ENCODE results near the gene BABAM1. TPM values are rescaled to one million over a fixed set of nuclear protein-coding genes. Genes with fewer than 3 reads are reported as not detected.

The BABAM1 gene
- total and polyA plus RNA-seq, 2 donors (not counting 1 experiment from before 2014, with no cell fraction given) = 68.8 to 74.3 TPM

DNA sequence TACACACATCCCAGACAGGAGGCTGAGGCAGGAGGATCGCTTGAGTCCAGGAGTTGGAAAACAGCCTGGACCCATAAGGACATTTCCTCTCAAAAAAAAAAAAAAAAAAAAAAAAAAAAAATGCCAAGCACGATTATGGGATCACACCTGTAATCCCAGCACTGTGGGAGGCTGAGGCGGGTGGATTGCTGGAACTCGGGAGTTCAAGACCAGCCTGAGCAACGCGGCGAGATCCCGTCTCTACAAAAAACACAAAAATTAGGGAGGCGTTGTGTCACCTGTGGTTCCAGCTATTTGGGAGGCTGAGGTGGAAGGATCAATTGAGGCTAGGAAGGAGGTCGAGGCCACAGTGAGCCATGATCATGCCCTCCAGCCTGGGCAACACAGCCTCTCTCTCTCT is 42.2 kb upstream of the BABAM1 start:
- Histone ChIP-seq H3K4me3 (replicated peaks in 1 of 4; ENCODE audit: control extremely low read depth in 1 of 4, insufficient read depth in 1 of 4, low read depth in 3 of 4, low read length in 4 of 4) (no peak overlapping the region), H3K79me2 (ENCODE audit: control insufficient read depth, insufficient read depth, low read length) (no peaks in the 10 kb centered on the region), H3K27me3 (ENCODE audit: control insufficient read depth, insufficient read depth, low read length) (no peaks in the 10 kb centered on the region), H3K9ac (ENCODE audit: insufficient read depth, low read length) (no peak overlapping the region), H3K27ac (ENCODE audit: insufficient read depth, low read length) (no peak overlapping the region), H3K4me1 (ENCODE audit: control insufficient read depth, extremely low read depth, insufficient read depth, low read length) (no peaks in the 10 kb centered on the region), H3K4me2 (ENCODE audit: extremely low read depth, insufficient read depth, low read length) (no peak overlapping the region), H3K9me3 (ENCODE audit: control insufficient read depth, insufficient read depth, low read depth, low read length) (no peaks in the 10 kb centered on the region), H3K36me3 (ENCODE audit: control insufficient read depth, insufficient read depth, low read length) (peaks cover 6% of the 10 kb centered on the region), H2AFZ (ENCODE audit: low read length) (no peak overlapping the region), H4K20me1 (ENCODE audit: control insufficient read depth, extremely low read depth, insufficient read depth, low read length) (no peaks in the 10 kb centered on the region)
- TF ChIP-seq, protein P1, sequence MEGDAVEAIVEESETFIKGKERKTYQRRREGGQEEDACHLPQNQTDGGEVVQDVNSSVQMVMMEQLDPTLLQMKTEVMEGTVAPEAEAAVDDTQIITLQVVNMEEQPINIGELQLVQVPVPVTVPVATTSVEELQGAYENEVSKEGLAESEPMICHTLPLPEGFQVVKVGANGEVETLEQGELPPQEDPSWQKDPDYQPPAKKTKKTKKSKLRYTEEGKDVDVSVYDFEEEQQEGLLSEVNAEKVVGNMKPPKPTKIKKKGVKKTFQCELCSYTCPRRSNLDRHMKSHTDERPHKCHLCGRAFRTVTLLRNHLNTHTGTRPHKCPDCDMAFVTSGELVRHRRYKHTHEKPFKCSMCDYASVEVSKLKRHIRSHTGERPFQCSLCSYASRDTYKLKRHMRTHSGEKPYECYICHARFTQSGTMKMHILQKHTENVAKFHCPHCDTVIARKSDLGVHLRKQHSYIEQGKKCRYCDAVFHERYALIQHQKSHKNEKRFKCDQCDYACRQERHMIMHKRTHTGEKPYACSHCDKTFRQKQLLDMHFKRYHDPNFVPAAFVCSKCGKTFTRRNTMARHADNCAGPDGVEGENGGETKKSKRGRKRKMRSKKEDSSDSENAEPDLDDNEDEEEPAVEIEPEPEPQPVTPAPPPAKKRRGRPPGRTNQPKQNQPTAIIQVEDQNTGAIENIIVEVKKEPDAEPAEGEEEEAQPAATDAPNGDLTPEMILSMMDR (conservative IDR thresholded peaks at IDR 0.05 in 1 of 2, IDR thresholded peaks at IDR 0.05 in 1 of 2; ENCODE audit: low read depth in 1 of 2, low read length in 2 of 2) = no peak
- no peak for DNase-seq (ENCODE audit: low read depth in 2 of 2)

DNA sequence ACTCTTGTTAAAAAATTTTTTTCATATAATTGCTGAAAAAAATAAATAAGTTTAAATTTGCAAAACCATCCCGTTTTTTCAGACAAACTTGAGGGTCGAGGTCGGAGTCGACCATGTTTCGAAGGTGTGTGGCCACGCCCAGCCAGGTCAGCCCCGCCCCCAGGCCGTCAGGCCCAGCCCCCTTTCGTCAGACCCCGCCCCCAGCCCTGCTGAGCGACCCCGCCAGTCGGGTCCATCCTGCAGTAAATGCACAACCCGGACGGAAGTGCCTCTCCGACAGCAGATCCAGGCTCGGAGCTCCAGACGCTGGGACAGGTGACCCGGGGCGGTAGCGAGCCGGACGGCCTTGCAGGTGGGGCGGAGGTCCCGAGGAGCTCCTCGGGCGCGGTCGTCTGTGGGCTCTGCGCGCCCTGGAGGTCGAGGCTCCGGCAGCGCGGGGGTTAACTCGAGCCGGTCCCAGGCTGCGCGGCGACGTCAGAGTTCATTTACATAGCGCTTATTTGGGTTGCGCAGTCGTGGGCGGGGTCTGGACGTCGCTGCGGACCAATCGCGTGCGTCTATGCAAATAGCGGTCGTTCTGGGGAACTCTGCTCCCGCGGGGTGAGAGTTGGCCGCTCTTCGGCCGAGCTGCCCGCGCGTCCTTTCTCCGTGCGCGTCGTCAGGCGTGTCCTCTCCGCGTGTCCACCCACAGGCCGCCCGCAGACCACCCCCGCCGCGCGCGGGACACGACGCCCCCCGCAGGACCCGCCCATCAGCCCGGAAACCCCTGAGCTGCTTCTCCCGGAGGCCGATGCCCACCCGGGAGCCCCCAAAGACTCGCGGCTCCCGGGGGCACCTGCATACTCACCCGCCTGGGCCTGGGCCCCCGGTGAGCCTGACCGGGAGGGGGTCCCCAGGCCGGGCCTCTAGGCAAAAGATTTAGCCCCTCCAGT is 41.0 kb upstream of the BABAM1 start, which contains the start of gene OCEL1:
Gene OCEL1 (plus strand): TSS at position 225 of the 932 bp plus-strand sequence. CDS start 22 bp downstream, at position 247.
- H4K20me1 ChIP-seq (ENCODE audit: control insufficient read depth, extremely low read depth, insufficient read depth, low read length) = no peaks in the 10 kb centered on the region
- H3K79me2 ChIP-seq (ENCODE audit: control insufficient read depth, insufficient read depth, low read length) = no peaks in the 10 kb centered on the region
- no peaks in the 10 kb centered on the region for H3K9me3 ChIP-seq (ENCODE audit: control insufficient read depth, insufficient read depth, low read depth, low read length)
- H3K9ac ChIP-seq (ENCODE audit: insufficient read depth, low read length) = peak within 1 kb of the TSS; percentile 70
- peak; percentile 96 to 98 for DNase-seq (ENCODE audit: low read depth in 2 of 2)
- TF ChIP-seq, protein P1 (conservative IDR thresholded peaks at IDR 0.05 in 1 of 2, IDR thresholded peaks at IDR 0.05 in 1 of 2; ENCODE audit: low read depth in 1 of 2, low read length in 2 of 2) = no peak
- no peak for TF ChIP-seq EZH2 (IDR thresholded peaks at IDR 0.05; ENCODE audit: low read length, missing control alignments)
- H3K4me1 ChIP-seq (ENCODE audit: control insufficient read depth, extremely low read depth, insufficient read depth, low read length) = no peaks in the 10 kb centered on the region
- peak within 1 kb of the TSS; percentile 32 for H3K27ac ChIP-seq (ENCODE audit: insufficient read depth, low read length)
- H3K27me3 ChIP-seq (ENCODE audit: control insufficient read depth, insufficient read depth, low read length) = no peaks in the 10 kb centered on the region
- H3K4me3 ChIP-seq (replicated peaks in 1 of 4; ENCODE audit: control extremely low read depth in 1 of 4, insufficient read depth in 1 of 4, low read depth in 3 of 4, low read length in 4 of 4) = peak within 1 kb of the TSS; percentile 65 to 82 (median 74)
- H2AFZ ChIP-seq (ENCODE audit: low read length) = peak within 1 kb of the TSS; percentile 94
- H3K4me2 ChIP-seq (ENCODE audit: extremely low read depth, insufficient read depth, low read length) = peak within 1 kb of the TSS; percentile 92
- H3K36me3 ChIP-seq (ENCODE audit: control insufficient read depth, insufficient read depth, low read length) = peaks cover 9% of the 10 kb centered on the region

DNA sequence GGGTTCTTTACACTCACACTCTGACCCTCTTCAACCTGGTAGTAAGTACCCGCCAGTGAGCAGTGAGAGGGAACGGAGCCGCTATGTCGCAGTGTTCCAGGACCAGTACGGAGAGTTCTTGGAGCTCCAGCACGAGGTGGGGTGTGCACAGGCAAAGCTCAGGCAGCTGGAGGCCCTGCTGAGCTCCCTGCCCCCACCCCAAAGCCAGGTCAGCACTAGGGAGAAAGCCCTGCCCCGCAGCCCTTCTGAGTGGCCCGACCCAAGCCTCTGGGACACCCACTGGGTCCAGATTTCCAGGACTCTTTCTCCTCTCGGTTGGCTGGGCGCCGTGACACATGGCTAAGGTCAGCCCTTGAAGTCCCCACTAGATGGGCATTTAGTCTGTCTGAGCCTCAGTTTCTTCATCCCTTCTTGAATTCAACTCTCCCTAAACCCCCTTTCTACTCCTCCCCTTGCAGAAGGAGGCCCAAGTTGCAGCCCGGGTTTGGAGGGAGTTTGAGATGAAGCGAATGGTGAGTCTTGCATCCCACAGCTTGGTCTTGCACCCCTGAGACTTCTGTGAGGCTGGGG is 39.4 kb upstream of the BABAM1 start:
- Histone ChIP-seq H3K36me3 (ENCODE audit: control insufficient read depth, insufficient read depth, low read length) (peaks cover 12% of the 10 kb centered on the region), H3K4me3 (replicated peaks in 1 of 4; ENCODE audit: control extremely low read depth in 1 of 4, insufficient read depth in 1 of 4, low read depth in 3 of 4, low read length in 4 of 4) (no peak overlapping the region), H4K20me1 (ENCODE audit: control insufficient read depth, extremely low read depth, insufficient read depth, low read length) (no peaks in the 10 kb centered on the region), H3K4me2 (ENCODE audit: extremely low read depth, insufficient read depth, low read length) (no peak overlapping the region), H3K9me3 (ENCODE audit: control insufficient read depth, insufficient read depth, low read depth, low read length) (no peaks in the 10 kb centered on the region), H2AFZ (ENCODE audit: low read length) (no peak overlapping the region), H3K79me2 (ENCODE audit: control insufficient read depth, insufficient read depth, low read length) (no peaks in the 10 kb centered on the region), H3K27ac (ENCODE audit: insufficient read depth, low read length) (no peak overlapping the region), H3K9ac (ENCODE audit: insufficient read depth, low read length) (no peak overlapping the region), H3K27me3 (ENCODE audit: control insufficient read depth, insufficient read depth, low read length) (no peaks in the 10 kb centered on the region), H3K4me1 (ENCODE audit: control insufficient read depth, extremely low read depth, insufficient read depth, low read length) (no peaks in the 10 kb centered on the region)
- no peak for DNase-seq (ENCODE audit: low read depth in 2 of 2)
- TF ChIP-seq EZH2 (IDR thresholded peaks at IDR 0.05; ENCODE audit: low read length, missing control alignments) = no peak
- TF ChIP-seq, protein P1 (conservative IDR thresholded peaks at IDR 0.05 in 1 of 2, IDR thresholded peaks at IDR 0.05 in 1 of 2; ENCODE audit: low read depth in 1 of 2, low read length in 2 of 2) = no peak
